ENCODE measurements around the gene PRKAG2. TPM values are rescaled to one million over a fixed set of nuclear protein-coding genes. Genes with fewer than 3 reads are reported as not detected.

Gene PRKAG2
- total RNA-seq, 4 donors from 2014 or later, result 38.8 to 94.4 (median 73.2) TPM

- no peaks in the 10 kb centered on the region for H3K27me3 ChIP-seq
- no peak for TF ChIP-seq CTCF (IDR thresholded peaks at IDR 0.05)
- TF ChIP-seq POLR2A (IDR thresholded peaks at IDR 0.05), result no peak
- H3K4me1 ChIP-seq, result peaks cover 0 to 44% (median 2%) of the 10 kb centered on the region in 4 donors
- DNase-seq, result peak in 1 of 3 donors; percentile 53
- peak overlapping the region in 3 of 4 donors; percentile 42 to 87 (median 82) for H3K27ac ChIP-seq
- H3K9me3 ChIP-seq, result no peaks in the 10 kb centered on the region
- peak overlapping the region in 1 of 4 donors; percentile 3 for H3K4me3 ChIP-seq
- H3K36me3 ChIP-seq, result no peaks in the 10 kb centered on the region
These were observed 56.3 kb downstream of the PRKAG2 start for GRCh38 chr7:151820491-151821105.

- Histone ChIP-seq H3K4me3 (no peak overlapping the region), H3K4me1 (peaks cover 0 to 40% (median 2%) of the 10 kb centered on the region in 4 donors), H3K9me3 (no peaks in the 10 kb centered on the region), H3K27ac (peak overlapping the region in 3 of 4 donors; percentile 42 to 87 (median 82)), H3K27me3 (no peaks in the 10 kb centered on the region), H3K36me3 (no peaks in the 10 kb centered on the region)
- TF ChIP-seq CTCF (IDR thresholded peaks at IDR 0.05) (no peak), POLR2A (IDR thresholded peaks at IDR 0.05) (peak; percentile 39 to 61)
- peak in 2 of 3 donors; percentile 78 to 88 for DNase-seq
These were observed 57.0 kb downstream of the PRKAG2 start for GRCh38 chr7:151819866-151820265.

- no peaks in the 10 kb centered on the region for H3K36me3 ChIP-seq
- H3K4me1 ChIP-seq, result peaks cover 0 to 32% (median 2%) of the 10 kb centered on the region in 4 donors
- H3K9me3 ChIP-seq, result no peaks in the 10 kb centered on the region
- peak overlapping the region in 3 of 4 donors; percentile 8 to 87 (median 82) for H3K27ac ChIP-seq
- H3K27me3 ChIP-seq, result no peaks in the 10 kb centered on the region
- no peak overlapping the region for H3K4me3 ChIP-seq
- TF ChIP-seq CTCF (IDR thresholded peaks at IDR 0.05) (no peak), POLR2A (IDR thresholded peaks at IDR 0.05) (no peak)
- peak in 1 of 3 donors; percentile 52 for DNase-seq
These were observed 58.0 kb downstream of the PRKAG2 start for GRCh38 chr7:151818674-151819519.

- peaks cover 0 to 25% (median 2%) of the 10 kb centered on the region in 4 donors for H3K4me1 ChIP-seq
- no peaks in the 10 kb centered on the region for H3K9me3 ChIP-seq
- no peak overlapping the region for H3K4me3 ChIP-seq
- no peak overlapping the region for H3K27ac ChIP-seq
- H3K27me3 ChIP-seq, result no peaks in the 10 kb centered on the region
- peak in 1 of 3 donors; percentile 33 for DNase-seq
- no peak for TF ChIP-seq POLR2A (IDR thresholded peaks at IDR 0.05)
- TF ChIP-seq CTCF (IDR thresholded peaks at IDR 0.05), result no peak
- H3K36me3 ChIP-seq, result no peaks in the 10 kb centered on the region
These were observed 58.8 kb downstream of the PRKAG2 start for GRCh38 chr7:151817981-151818673.

- no peaks in the 10 kb centered on the region for H3K9me3 ChIP-seq
- H3K27ac ChIP-seq, result no peak overlapping the region
- no peaks in the 10 kb centered on the region for H3K27me3 ChIP-seq
- TF ChIP-seq CTCF (IDR thresholded peaks at IDR 0.05) (no peak), POLR2A (IDR thresholded peaks at IDR 0.05) (no peak)
- H3K36me3 ChIP-seq, result no peaks in the 10 kb centered on the region
- peaks cover 0 to 16% (median 2%) of the 10 kb centered on the region in 4 donors for H3K4me1 ChIP-seq
- no peak overlapping the region for H3K4me3 ChIP-seq
- DNase-seq, result peak in 1 of 3 donors; percentile 25
These were observed 59.6 kb downstream of the PRKAG2 start for GRCh38 chr7:151817315-151817690.

All from Peyer's patch (tissue), 4 donors.